NAMALWA (cell line): ENCODE measurements around the gene RC3H1.
A peak's percentile ranks its signal among the peaks of the same experiment; 100 is the strongest.
"Not testable (repeated sequence)": the region's sequence is repeated elsewhere in the genome, so short reads cannot be mapped to it uniquely, and the experiment has no call there.

Source experiments
- DNase-seq: peaks from one replicate; pipeline ENCODE4 v3.0.0-alpha.2; 2015; ENCODE audit warnings: low spot score

Gene RC3H1

GRCh38 chr1:173948594-173948993 is 73.6 kb downstream of the RC3H1 start:
- no peak for DNase-seq

- no peak for DNase-seq
Measured at GRCh38 chr1:173946380-173946921, 75.7 kb downstream of the RC3H1 start.

GRCh38 chr1:173937062-173937461 is 85.1 kb downstream of the RC3H1 start:
- DNase-seq = no peak

- DNase-seq = no peak
Measured at GRCh38 chr1:173934440-173934839, 87.7 kb downstream of the RC3H1 start.

- DNase-seq = not testable (repeated sequence)
Measured at GRCh38 chr1:173930541-173930940, 91.6 kb downstream of the RC3H1 start.

GRCh38 chr1:173925306-173926242 is 96.6 kb downstream of the RC3H1 start:
- DNase-seq = no peak

- DNase-seq = peak; percentile 42
Measured at GRCh38 chr1:173920861-173921260, 101.3 kb downstream of the RC3H1 start.

GRCh38 chr1:173917635-173918493 is 104.3 kb downstream of the RC3H1 start:
- DNase-seq = no peak

GRCh38 chr1:173917149-173917548 is 105.0 kb downstream of the RC3H1 start, which contains the start of gene SERPINC1:
SERPINC1 (minus strand) TSS chr1:173917327; CDS start chr1:173917259, 68 bp downstream.
- DNase-seq = no peak

GRCh38 chr1:173916667-173917066 is 105.5 kb downstream of the RC3H1 start:
- no peak for DNase-seq

GRCh38 chr1:173915596-173915995 is 106.6 kb downstream of the RC3H1 start:
- no peak for DNase-seq

- peak; percentile 83 for DNase-seq
Measured at GRCh38 chr1:173914366-173914871, 107.7 kb downstream of the RC3H1 start.

- DNase-seq = no peak
Measured at GRCh38 chr1:173913111-173913510, 109.0 kb downstream of the RC3H1 start.

GRCh38 chr1:173903827-173904531 is 118.2 kb downstream of the RC3H1 start:
- no peak for DNase-seq

- DNase-seq = no peak
Measured at GRCh38 chr1:173900992-173901391, 121.2 kb downstream of the RC3H1 start.

GRCh38 chr1:173900427-173900826 is 121.7 kb downstream of the RC3H1 start:
- DNase-seq = no peak

GRCh38 chr1:173894189-173894588 is 128.0 kb downstream of the RC3H1 start:
- no peak for DNase-seq

GRCh38 chr1:173893611-173894010 is 128.5 kb downstream of the RC3H1 start:
- DNase-seq = no peak

GRCh38 chr1:173889885-173890284 is 132.3 kb downstream of the RC3H1 start:
- DNase-seq = no peak

- no peak for DNase-seq
Measured at GRCh38 chr1:173888749-173889148, 133.4 kb downstream of the RC3H1 start.

- no peak for DNase-seq
Measured at GRCh38 chr1:173887627-173888026, 134.5 kb downstream of the RC3H1 start.
